H9 (cell line): ENCODE results near the gene QSOX2. TPM values are rescaled to one million over a fixed set of nuclear protein-coding genes. Genes with fewer than 3 reads are reported as not detected.

Experiments used
- DNase-seq: peaks from one replicate; pipeline ENCODE4 v3.0.0-alpha.2; 2017
- H2AFZ ChIP-seq: one replicate; pipeline ENCODE4 v1.6.1; 2013; ENCODE audit warnings: mild to moderate bottlenecking, low read length, control low read depth, moderate library complexity
- H2AK5ac ChIP-seq: 2 replicates; pipeline ENCODE4 v1.6.1; 2013; ENCODE audit warnings: low read length, control low read depth, mixed read lengths; ENCODE audit not compliant: insufficient read length
- H2BK120ac ChIP-seq: one replicate; pipeline ENCODE4 v1.6.1; 2013; ENCODE audit warnings: low read depth, mild to moderate bottlenecking, low read length, control low read depth, inconsistent platforms; ENCODE audit not compliant: poor library complexity, severe bottlenecking
- H2BK12ac ChIP-seq: 2 replicates; pipeline ENCODE4 v1.6.1; 2013; ENCODE audit warnings: low read length, control low read depth, mixed read lengths, low read depth; ENCODE audit not compliant: insufficient read length
- H2BK15ac ChIP-seq: 2 replicates; pipeline ENCODE4 v1.6.1; 2013; ENCODE audit warnings: low read depth, low read length, control low read depth
- H2BK20ac ChIP-seq: one replicate; pipeline ENCODE4 v1.6.1; 2013; ENCODE audit warnings: low read depth, mild to moderate bottlenecking, low read length, control low read depth, inconsistent platforms; ENCODE audit not compliant: poor library complexity, severe bottlenecking
- H2BK5ac ChIP-seq: 2 replicates; pipeline ENCODE4 v1.6.1; 2013; ENCODE audit warnings: low read length, control low read depth, mixed read lengths; ENCODE audit not compliant: insufficient read length
- H3K14ac ChIP-seq: 2 replicates; pipeline ENCODE4 v1.6.1; 2013; ENCODE audit warnings: low read length, control low read depth; ENCODE audit not compliant: insufficient read depth
- H3K18ac ChIP-seq: 2 replicates; pipeline ENCODE4 v1.6.1; 2013; ENCODE audit warnings: low read depth, mild to moderate bottlenecking, mixed read lengths, low read length, control low read depth; ENCODE audit not compliant: insufficient read length
- H3K23ac ChIP-seq: 2 replicates; pipeline ENCODE4 v1.6.1; 2013; ENCODE audit warnings: low read length, control low read depth, mixed read lengths, low read depth; ENCODE audit not compliant: insufficient read length
- H3K23me2 ChIP-seq: 2 replicates; pipeline ENCODE4 v1.6.1; 2013; ENCODE audit warnings: low read depth, mild to moderate bottlenecking, mixed read lengths, low read length, control low read depth; ENCODE audit not compliant: insufficient read length, poor library complexity, severe bottlenecking
- H3K27ac ChIP-seq: 2 replicates; pipeline ENCODE4 v1.5.1; 2013; ENCODE audit warnings: low read length, control low read depth, mixed read lengths, low read depth; ENCODE audit not compliant: insufficient read length
- H3K27me3 ChIP-seq: 2 replicates; pipeline ENCODE4 v1.6.1; 2013; ENCODE audit warnings: low read length, control low read depth, inconsistent platforms; ENCODE audit not compliant: insufficient read depth
- H3K4ac ChIP-seq: 2 replicates; pipeline ENCODE4 v1.6.1; 2013; ENCODE audit warnings: low read depth, mild to moderate bottlenecking, control low read depth, inconsistent platforms, low read length, moderate library complexity
- H3K4me1 ChIP-seq: 2 replicates; pipeline ENCODE4 v1.6.1; 2013; ENCODE audit warnings: low read length, control low read depth, inconsistent platforms; ENCODE audit not compliant: insufficient read depth
- H3K4me2 ChIP-seq: 2 replicates; pipeline ENCODE4 v1.6.1; 2013; ENCODE audit warnings: low read length, control low read depth, mixed read lengths; ENCODE audit not compliant: insufficient read length, insufficient read depth
- H3K56ac ChIP-seq: 2 replicates; pipeline ENCODE4 v1.6.1; 2013; ENCODE audit warnings: low read depth, mild to moderate bottlenecking, mixed read lengths, low read length, control low read depth; ENCODE audit not compliant: insufficient read length
- H3K79me1 ChIP-seq: 2 replicates; pipeline ENCODE4 v1.6.1; 2013; ENCODE audit warnings: low read depth, mild to moderate bottlenecking, moderate library complexity, low read length, control low read depth, inconsistent platforms; ENCODE audit not compliant: insufficient read depth, poor library complexity, severe bottlenecking
- H3K79me2 ChIP-seq: 2 replicates; pipeline ENCODE4 v1.6.1; 2013; ENCODE audit warnings: low read length, control low read depth, inconsistent platforms; ENCODE audit not compliant: insufficient read depth
- H3K9ac ChIP-seq: 2 replicates; pipeline ENCODE4 v1.6.1; 2013; ENCODE audit warnings: low read length, control low read depth, mixed read lengths; ENCODE audit not compliant: insufficient read length; ENCODE audit errors: extremely low read depth
- H3K9me3 ChIP-seq: one replicate; pipeline ENCODE4 v1.6.1; 2013; ENCODE audit warnings: low read depth, low read length, inconsistent platforms; ENCODE audit not compliant: control insufficient read depth
- H3T11ph ChIP-seq: one replicate; pipeline ENCODE4 v1.6.1; 2013; ENCODE audit warnings: mild to moderate bottlenecking, low read length, control low read depth, inconsistent platforms
- H4K20me1 ChIP-seq: one replicate; pipeline ENCODE4 v1.6.1; 2013; ENCODE audit not compliant: control insufficient read depth, insufficient read length, insufficient read depth
- H4K5ac ChIP-seq: 2 replicates; pipeline ENCODE4 v1.6.1; 2013; ENCODE audit warnings: low read depth, mild to moderate bottlenecking, mixed read lengths, low read length, control low read depth; ENCODE audit not compliant: insufficient read length
- H4K8ac ChIP-seq: replicated peaks from 2 replicates; pipeline ENCODE4 v1.6.1; 2013; ENCODE audit warnings: low read length, control low read depth, mixed read lengths, low read depth; ENCODE audit not compliant: insufficient read length
- H4K91ac ChIP-seq: 2 replicates; pipeline ENCODE4 v1.6.1; 2013; ENCODE audit warnings: low read depth, mild to moderate bottlenecking, moderate library complexity, mixed read lengths, low read length, control low read depth; ENCODE audit not compliant: insufficient read length
- H3K27ac Mint-ChIP-seq, 3 experiments: 2 replicates in 2 of 3; 3 replicates in 1 of 3; pipeline ENCODE4 v1.8.0; 2020 to 2021; ENCODE audit warnings: mixed read lengths in 3 of 3, mild to moderate bottlenecking in 1 of 3, moderate library complexity in 1 of 3
- H3K27me3 Mint-ChIP-seq: 2 replicates; pipeline ENCODE4 v1.8.0; 2021; ENCODE audit warnings: low read depth, mild to moderate bottlenecking, moderate library complexity, mixed read lengths
- H3K36me3 Mint-ChIP-seq, 3 experiments: 2 replicates in 2 of 3; 3 replicates in 1 of 3; pipeline ENCODE4 v1.8.0; 2020 to 2021; ENCODE audit warnings: low read depth in 3 of 3, mixed read lengths in 3 of 3; ENCODE audit not compliant: insufficient read depth in 1 of 3
- H3K4me1 Mint-ChIP-seq, 2 experiments: 2 replicates each; pipeline ENCODE4 v1.8.0; 2020; ENCODE audit warnings: mixed read lengths in 2 of 2
- H3K4me3 Mint-ChIP-seq, 2 experiments: 2 replicates in 1 of 2; 3 replicates in 1 of 2; pipeline ENCODE4 v1.8.0; 2020 to 2021; ENCODE audit warnings: mild to moderate bottlenecking in 2 of 2, mixed read lengths in 2 of 2, moderate library complexity in 1 of 2
- H3K9me3 Mint-ChIP-seq, 2 experiments: 2 replicates in 1 of 2; 3 replicates in 1 of 2; pipeline ENCODE4 v1.8.0; 2020; ENCODE audit warnings: mild to moderate bottlenecking in 2 of 2, mixed read lengths in 2 of 2, moderate library complexity in 1 of 2
- WGBS: extraction: QIAGEN DNeasy Blood & Tissue Kit; methylation state at CpG from one replicate; pipeline ENCODE4 v1.1.7; 2013; ENCODE audit warnings: missing lambda C conversion rate, low lambda C conversion rate, mixed read lengths; ENCODE audit not compliant: insufficient read length; ENCODE audit errors: extremely low coverage; 5-methylcytosine and 5-hydroxymethylcytosine counted together
- total RNA-seq: library from RNA; stranded (reverse); gene quantifications from 2 replicates; pipeline ENCODE4 v1.2.1, GENCODE V29; 2021
- TF ChIP-seq, protein P1 (sequence below): fragments of 200-600 bp; sonication (generic); conservative IDR thresholded peaks from 3 replicates; pipeline ENCODE4 v1.8.0; 2021; ENCODE audit warnings: antibody characterized with exemption, mild to moderate bottlenecking

QSOX2 gene
- total RNA-seq, 1 experiment from 2014 or later: 25.8 TPM

DNA sequence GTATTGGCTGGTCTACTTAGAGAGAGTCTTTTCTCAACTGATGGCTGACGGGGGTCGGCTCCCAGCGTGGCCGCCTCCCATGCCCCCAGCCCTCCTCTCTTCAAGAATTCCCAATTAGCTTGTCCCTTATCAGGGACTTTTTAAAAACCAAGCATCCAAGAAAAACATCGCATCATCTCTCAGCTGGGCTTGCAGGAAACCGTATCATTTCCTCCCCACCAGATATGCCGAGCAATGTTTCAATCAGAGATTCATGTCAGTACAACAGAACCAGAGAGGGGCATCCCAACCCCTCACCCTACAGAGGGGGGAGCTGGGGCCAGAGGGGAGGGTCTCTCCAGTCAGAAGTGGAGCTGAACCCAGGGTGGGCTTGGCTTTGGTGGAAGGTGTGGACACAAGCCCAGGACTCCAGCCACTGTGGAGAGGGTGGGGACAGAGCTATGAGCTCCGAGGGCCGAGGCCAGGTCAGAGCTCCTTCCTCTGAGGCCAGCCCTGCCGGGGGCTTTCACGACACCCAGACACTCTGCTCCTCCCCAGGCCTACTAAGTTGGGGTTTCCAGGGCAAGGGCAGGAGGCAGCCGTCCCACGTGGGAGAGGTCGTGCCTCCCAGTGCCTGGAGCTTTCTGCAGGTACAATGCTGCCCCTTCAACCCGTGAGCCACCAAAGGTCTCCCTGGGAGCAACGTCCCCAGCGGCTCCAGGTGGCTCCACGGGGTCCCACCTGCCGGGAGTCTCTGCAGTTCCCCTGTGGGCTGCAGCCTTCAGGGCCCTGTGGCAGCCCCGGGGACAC, 87.9 kb downstream of the QSOX2 start:
- H3K4me1 ChIP-seq: no peaks in the 10 kb centered on the region
- peaks cover 0 to 3% of the 10 kb centered on the region in 2 experiments; a peak in 2 of 5 replicates for H3K9me3 Mint-ChIP-seq
- H3K23me2 ChIP-seq: no peaks in the 10 kb centered on the region
- H2BK5ac ChIP-seq: no peak overlapping the region
- peaks cover 10 to 19% of the 10 kb centered on the region in 2 experiments; a peak in 3 of 4 replicates for H3K4me1 Mint-ChIP-seq
- no peak overlapping the region for H2AK5ac ChIP-seq
- no peaks in the 10 kb centered on the region for H3K9me3 ChIP-seq
- no peak overlapping the region for H3K27ac ChIP-seq
- H2BK15ac ChIP-seq: no peak overlapping the region
- no peaks in the 10 kb centered on the region for H3K79me1 ChIP-seq
- no peak overlapping the region for H2BK120ac ChIP-seq
- H3K27me3 ChIP-seq: no peaks in the 10 kb centered on the region
- H3T11ph ChIP-seq: no peak overlapping the region
- peaks cover 4% of the 10 kb centered on the region for H3K27me3 Mint-ChIP-seq
- H4K5ac ChIP-seq: no peak overlapping the region
- no peak overlapping the region for H4K8ac ChIP-seq
- no peak overlapping the region for H3K4me3 Mint-ChIP-seq
- H3K79me2 ChIP-seq: no peaks in the 10 kb centered on the region
- H4K20me1 ChIP-seq: no peaks in the 10 kb centered on the region
- H3K56ac ChIP-seq: no peak overlapping the region
- TF ChIP-seq, protein P1, sequence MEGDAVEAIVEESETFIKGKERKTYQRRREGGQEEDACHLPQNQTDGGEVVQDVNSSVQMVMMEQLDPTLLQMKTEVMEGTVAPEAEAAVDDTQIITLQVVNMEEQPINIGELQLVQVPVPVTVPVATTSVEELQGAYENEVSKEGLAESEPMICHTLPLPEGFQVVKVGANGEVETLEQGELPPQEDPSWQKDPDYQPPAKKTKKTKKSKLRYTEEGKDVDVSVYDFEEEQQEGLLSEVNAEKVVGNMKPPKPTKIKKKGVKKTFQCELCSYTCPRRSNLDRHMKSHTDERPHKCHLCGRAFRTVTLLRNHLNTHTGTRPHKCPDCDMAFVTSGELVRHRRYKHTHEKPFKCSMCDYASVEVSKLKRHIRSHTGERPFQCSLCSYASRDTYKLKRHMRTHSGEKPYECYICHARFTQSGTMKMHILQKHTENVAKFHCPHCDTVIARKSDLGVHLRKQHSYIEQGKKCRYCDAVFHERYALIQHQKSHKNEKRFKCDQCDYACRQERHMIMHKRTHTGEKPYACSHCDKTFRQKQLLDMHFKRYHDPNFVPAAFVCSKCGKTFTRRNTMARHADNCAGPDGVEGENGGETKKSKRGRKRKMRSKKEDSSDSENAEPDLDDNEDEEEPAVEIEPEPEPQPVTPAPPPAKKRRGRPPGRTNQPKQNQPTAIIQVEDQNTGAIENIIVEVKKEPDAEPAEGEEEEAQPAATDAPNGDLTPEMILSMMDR: no peak
- WGBS: no CpG with 5 or more reads among the region's 20 CpGs
- H3K4me2 ChIP-seq: no peak overlapping the region
- H3K36me3 Mint-ChIP-seq: no peaks in the 10 kb centered on the region; a peak in 1 of 7 replicates
- H3K27ac Mint-ChIP-seq: 0 out of 7 replicates have a peak overlapping the region, but pooled peaks of 1 of the 3 experiments have one; percentile 57
- H2BK12ac ChIP-seq: no peak overlapping the region
- no peak overlapping the region for H3K9ac ChIP-seq
- no peak overlapping the region for H2AFZ ChIP-seq
- no peak overlapping the region for H4K91ac ChIP-seq
- H3K18ac ChIP-seq: no peak overlapping the region
- H3K23ac ChIP-seq: no peak overlapping the region
- no peak overlapping the region for H3K4ac ChIP-seq
- DNase-seq: no peak
- no peak overlapping the region for H3K14ac ChIP-seq
- H2BK20ac ChIP-seq: no peak overlapping the region

Other genes with a start within 250 kb of the QSOX2 start
- gene NACC2, start 150.5 kb downstream of the QSOX2 start, total RNA-seq: 11.5 TPM in 2 replicates
- gene TMEM250, start 126.9 kb downstream of the QSOX2 start, total RNA-seq: 48.1 and 48.3 TPM in 2 replicates
- not detected in 2 replicates for gene LHX3, start 40.7 kb downstream of the QSOX2 start, total RNA-seq
- gene CCDC187, start 58.3 kb upstream of the QSOX2 start, total RNA-seq: 0.07 and 0.09 TPM in 2 replicates
- gene GPSM1, start 81.7 kb upstream of the QSOX2 start, total RNA-seq: 22.1 and 24.7 TPM in 2 replicates
- 22.3 and 24.8 TPM in 2 replicates for gene DNLZ, start 117.9 kb upstream of the QSOX2 start, total RNA-seq
- 5.5 and 5.6 TPM in 2 replicates for gene CARD9, start 127.9 kb upstream of the QSOX2 start, total RNA-seq
- gene SNAPC4, start 154.4 kb upstream of the QSOX2 start, total RNA-seq: 29.7 TPM in 2 replicates
- gene ENTR1, start 164.8 kb upstream of the QSOX2 start, total RNA-seq: 105 and 108 TPM in 2 replicates
- gene PMPCA, start 164.8 kb upstream of the QSOX2 start, total RNA-seq: 94.5 and 103 TPM in 2 replicates
- 20.4 and 21.0 TPM in 2 replicates for gene INPP5E, start 194.0 kb upstream of the QSOX2 start, total RNA-seq
- gene SEC16A, start 237.2 kb upstream of the QSOX2 start, total RNA-seq: 52.1 and 56.4 TPM in 2 replicates